HG02571 (cell line): Measurements from ENCODE around the gene ARPC4.
A peak's percentile ranks its signal among the peaks of the same experiment; 100 is the strongest.
"Not testable (repeated sequence)": the region's sequence is repeated elsewhere in the genome, so short reads cannot be mapped to it uniquely, and the experiment has no call there.

ENCODE experiments used
- ATAC-seq: cut with Tn5 transposase; IDR thresholded peaks from one replicate; pipeline ENCODE4 v1.9.1; 2021; ENCODE audit warnings: mild to moderate bottlenecking, moderate library complexity; ENCODE audit not compliant: unreplicated experiment

The ARPC4 gene

GRCh38 chr3:9815986-9816385, 23.1 kb downstream of the ARPC4 start:
- ATAC-seq = no peak

GRCh38 chr3:9817436-9817835, 24.6 kb downstream of the ARPC4 start:
- ATAC-seq = no peak

- ATAC-seq = no peak
Measured at GRCh38 chr3:9818666-9819335, 25.9 kb downstream of the ARPC4 start.

- no peak for ATAC-seq
Measured at GRCh38 chr3:9820543-9820942, 27.7 kb downstream of the ARPC4 start.

GRCh38 chr3:9820946-9821345, 28.1 kb downstream of the ARPC4 start:
- no peak for ATAC-seq

GRCh38 chr3:9825451-9826040, 32.7 kb downstream of the ARPC4 start:
- ATAC-seq = no peak

GRCh38 chr3:9826815-9827573, 34.1 kb downstream of the ARPC4 start:
- no peak for ATAC-seq

- ATAC-seq = no peak
Measured at GRCh38 chr3:9828801-9829755, 36.2 kb downstream of the ARPC4 start.

- no peak for ATAC-seq
Measured at GRCh38 chr3:9831253-9831652, 38.4 kb downstream of the ARPC4 start.

GRCh38 chr3:9833078-9833477, 40.2 kb downstream of the ARPC4 start:
- ATAC-seq = no peak

- no peak for ATAC-seq
Measured at GRCh38 chr3:9834520-9835380, 41.9 kb downstream of the ARPC4 start.

- ATAC-seq = no peak
Measured at GRCh38 chr3:9837701-9838582, 45.1 kb downstream of the ARPC4 start.

- no peak for ATAC-seq
Measured at GRCh38 chr3:9838856-9839255, 46.0 kb downstream of the ARPC4 start.

- no peak for ATAC-seq
Measured at GRCh38 chr3:9841015-9841414, 48.1 kb downstream of the ARPC4 start.

GRCh38 chr3:9843715-9844438, 51.0 kb downstream of the ARPC4 start, which contains the start of gene RPUSD3:
Gene RPUSD3, minus strand, starts transcription at chr3:9844008. Its CDS starts 18 bp downstream, at chr3:9843990.
- peak; percentile 97 for ATAC-seq

GRCh38 chr3:9846231-9846630, 53.3 kb downstream of the ARPC4 start:
- ATAC-seq = no peak

GRCh38 chr3:9846931-9847488, 54.1 kb downstream of the ARPC4 start:
- ATAC-seq = no peak

- not testable (repeated sequence) for ATAC-seq
Measured at GRCh38 chr3:9847870-9848269, 55.0 kb downstream of the ARPC4 start.
